KMS-11 (cell line): ENCODE data around the gene MGMT.

ENCODE experiments used
- H2AFZ ChIP-seq: fragments of 200-600 bp; sonication (generic); 2 replicates; pipeline ENCODE4 v1.6.1; 2016; ENCODE audit warnings: antibody characterized with exemption, mixed run types, low read depth
- H3K27ac ChIP-seq: fragments of 200-600 bp; sonication (generic); 2 replicates; pipeline ENCODE4 v1.6.1; 2016; ENCODE audit warnings: mild to moderate bottlenecking, mixed run types
- H3K27me3 ChIP-seq: fragments of 200-600 bp; sonication (generic); 2 replicates; pipeline ENCODE4 v1.6.1; 2017; ENCODE audit warnings: mild to moderate bottlenecking, low read depth, mixed run types, moderate library complexity; ENCODE audit not compliant: insufficient read depth
- H3K36me3 ChIP-seq: fragments of 200-600 bp; sonication (generic); 2 replicates; pipeline ENCODE4 v1.6.1; 2017; ENCODE audit warnings: mild to moderate bottlenecking, mixed run types; ENCODE audit not compliant: insufficient read depth
- H3K4me1 ChIP-seq: fragments of 200-600 bp; sonication (generic); 2 replicates; pipeline ENCODE4 v1.6.1; 2016; ENCODE audit warnings: mild to moderate bottlenecking, low read depth, mixed run types; ENCODE audit not compliant: poor library complexity, severe bottlenecking
- H3K4me2 ChIP-seq: fragments of 200-600 bp; sonication (generic); 2 replicates; pipeline ENCODE4 v1.7.0; 2016; ENCODE audit warnings: mild to moderate bottlenecking, mixed run types
- H3K4me3 ChIP-seq: fragments of 200-600 bp; sonication (generic); IDR thresholded peaks from 2 replicates; pipeline ENCODE4 v1.6.1; 2017; ENCODE audit warnings: low read depth, low read length, mixed read lengths; ENCODE audit not compliant: insufficient read depth
- H3K79me2 ChIP-seq: fragments of 200-600 bp; sonication (generic); 2 replicates; pipeline ENCODE4 v1.6.1; 2016; ENCODE audit warnings: low read depth, mixed run types; ENCODE audit not compliant: insufficient read depth
- H3K9ac ChIP-seq: fragments of 200-600 bp; sonication (generic); 2 replicates; pipeline ENCODE4 v1.6.1; 2016; ENCODE audit warnings: mild to moderate bottlenecking, mixed run types
- H4K20me1 ChIP-seq: fragments of 200-600 bp; sonication (generic); 2 replicates; pipeline ENCODE4 v1.6.1; 2016; ENCODE audit warnings: mild to moderate bottlenecking, mixed run types; ENCODE audit not compliant: insufficient read depth
- CTCF ChIP-seq: fragments of 200-600 bp; sonication (generic); conservative IDR thresholded peaks from 2 replicates; pipeline ENCODE4 v1.6.1; 2017; ENCODE audit warnings: low read depth, mild to moderate bottlenecking, antibody characterized with exemption, low read length, moderate library complexity, mixed read lengths

Gene MGMT

GRCh38 chr10:129744134-129745111, 277.4 kb downstream of the MGMT start:
- no peak for TF ChIP-seq CTCF
- no peaks in the 10 kb centered on the region for H3K27me3 ChIP-seq
- H3K9ac ChIP-seq, result no peak overlapping the region
- H2AFZ ChIP-seq, result no peak overlapping the region
- no peaks in the 10 kb centered on the region for H3K79me2 ChIP-seq
- H4K20me1 ChIP-seq, result no peaks in the 10 kb centered on the region
- H3K4me2 ChIP-seq, result no peak overlapping the region
- H3K36me3 ChIP-seq, result no peaks in the 10 kb centered on the region
- H3K4me1 ChIP-seq, result no peaks in the 10 kb centered on the region
- H3K4me3 ChIP-seq, result no peak overlapping the region
- no peak overlapping the region for H3K27ac ChIP-seq

- Histone ChIP-seq H3K4me3 (no peak overlapping the region), H3K4me2 (no peak overlapping the region), H3K9ac (no peak overlapping the region), H3K27me3 (no peaks in the 10 kb centered on the region), H3K36me3 (no peaks in the 10 kb centered on the region), H3K27ac (no peak overlapping the region), H3K79me2 (no peaks in the 10 kb centered on the region), H4K20me1 (no peaks in the 10 kb centered on the region), H2AFZ (no peak overlapping the region), H3K4me1 (no peaks in the 10 kb centered on the region)
- TF ChIP-seq CTCF, result no peak
Measured at GRCh38 chr10:129745186-129745750, 278.2 kb downstream of the MGMT start.

GRCh38 chr10:129754211-129755050, 287.4 kb downstream of the MGMT start:
- no peak for TF ChIP-seq CTCF
- Histone ChIP-seq H3K4me1 (no peaks in the 10 kb centered on the region), H3K79me2 (no peaks in the 10 kb centered on the region), H3K4me3 (no peak overlapping the region), H3K27ac (no peak overlapping the region), H3K4me2 (no peak overlapping the region), H3K9ac (no peak overlapping the region), H2AFZ (no peak overlapping the region), H3K36me3 (no peaks in the 10 kb centered on the region), H4K20me1 (no peaks in the 10 kb centered on the region), H3K27me3 (no peaks in the 10 kb centered on the region)

- TF ChIP-seq CTCF, result no peak
- Histone ChIP-seq H3K36me3 (no peaks in the 10 kb centered on the region), H3K79me2 (no peaks in the 10 kb centered on the region), H3K4me3 (no peak overlapping the region), H3K4me2 (no peak overlapping the region), H3K27me3 (no peaks in the 10 kb centered on the region), H4K20me1 (no peaks in the 10 kb centered on the region), H3K4me1 (no peaks in the 10 kb centered on the region), H2AFZ (no peak overlapping the region), H3K27ac (no peak overlapping the region), H3K9ac (no peak overlapping the region)
Measured at GRCh38 chr10:129755158-129755591, 288.1 kb downstream of the MGMT start.
